Daoy (cell line): Measurements from ENCODE around the gene KCNS1. TPM values are rescaled to one million over a fixed set of nuclear protein-coding genes. Genes with fewer than 3 reads are reported as not detected.
A peak's percentile ranks its signal among the peaks of the same experiment; 100 is the strongest.

Source experiments
- DNase-seq: peaks from one replicate; pipeline ENCODE4 v3.0.0-alpha.2; 2015; ENCODE audit warnings: low read depth
- total RNA-seq: library from RNA; depleted of rRNA; stranded (reverse); fragments of >200 nt; shearing (Covaris generic); gene quantifications from 2 replicates; pipeline ENCODE4 v1.2.3, GENCODE V29; 2014

The KCNS1 gene
- total RNA-seq, 1 experiment from 2014 or later = not detected

DNA sequence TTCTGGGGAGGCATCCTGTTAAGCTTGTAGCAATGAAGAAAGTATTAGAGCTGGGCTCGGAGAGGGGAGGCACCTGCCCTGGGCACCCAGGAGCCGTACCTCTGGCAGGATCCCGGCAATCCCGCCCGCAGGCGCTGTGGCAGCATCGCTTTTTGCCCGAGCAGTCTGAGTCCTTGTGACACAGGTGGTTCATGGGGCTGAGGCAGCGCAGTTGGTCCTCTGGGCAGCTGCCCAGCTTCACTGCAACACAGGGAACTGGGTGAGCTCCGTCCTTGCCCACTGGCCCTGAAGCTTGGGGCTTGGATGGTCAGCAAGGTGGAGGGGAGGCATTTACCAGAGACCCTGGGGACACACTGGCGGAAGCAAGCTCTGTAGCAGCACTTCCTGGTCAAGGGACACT, 9.4 kb upstream of the KCNS1 start:
- no peak for DNase-seq

DNA sequence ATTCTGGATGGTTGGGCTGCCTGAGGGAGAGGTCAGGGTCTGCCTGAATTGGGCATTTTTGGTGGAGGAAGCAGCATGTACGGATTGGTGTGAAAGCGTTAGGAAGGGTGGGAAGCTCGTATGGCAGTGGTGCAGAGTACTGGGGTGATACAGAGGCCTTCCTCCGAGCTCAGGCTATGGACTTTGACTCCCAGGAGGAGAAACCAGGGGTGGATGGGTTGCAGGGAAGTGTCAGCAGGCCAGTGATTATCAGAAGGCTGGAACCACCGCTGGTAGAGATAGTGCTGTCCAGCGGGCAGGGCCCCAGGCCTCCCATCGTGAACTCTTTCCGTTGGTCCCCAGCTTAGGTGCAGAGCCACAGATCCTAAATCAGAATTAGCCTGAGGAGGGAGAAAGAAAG, 8.7 kb upstream of the KCNS1 start:
- DNase-seq = no peak

DNA sequence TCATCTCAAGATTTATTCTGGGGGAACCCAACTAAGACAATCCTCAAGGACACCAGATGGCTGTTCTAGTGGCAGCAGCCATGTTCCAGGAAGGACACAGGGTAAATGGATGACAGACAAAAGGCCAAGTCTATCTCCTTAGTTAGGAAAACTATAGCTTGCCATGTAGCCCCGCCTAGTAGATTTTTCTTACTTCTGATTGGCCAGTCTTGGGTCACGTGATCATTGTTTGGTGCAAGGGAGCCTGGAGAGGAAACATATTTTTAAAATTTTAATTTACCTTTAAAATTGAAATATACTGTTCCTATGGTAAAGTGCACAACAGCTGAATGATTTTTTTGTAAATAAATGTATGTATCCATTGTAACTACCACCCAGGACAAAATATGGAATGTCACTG, 4.4 kb upstream of the KCNS1 start:
- no peak for DNase-seq

DNA sequence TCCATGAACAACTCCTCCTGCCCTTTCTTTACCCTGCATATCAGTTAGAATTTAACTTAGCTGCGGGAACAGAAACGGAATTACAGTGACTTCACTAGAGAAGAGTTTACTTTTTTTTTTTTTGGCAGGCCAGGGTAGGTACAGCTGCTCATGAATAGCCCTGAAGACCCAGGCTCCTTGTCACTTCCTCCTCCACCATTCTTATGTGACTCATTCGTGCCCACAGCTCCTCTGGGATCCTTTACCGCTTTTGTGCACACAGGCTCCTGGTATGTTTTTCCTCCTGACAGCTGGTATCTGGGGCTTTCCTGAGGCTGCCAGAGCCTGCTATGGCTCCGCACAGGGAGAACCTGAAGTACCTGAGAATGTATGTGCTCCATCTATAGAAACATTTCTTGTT, 3.9 kb upstream of the KCNS1 start:
- DNase-seq = peak; percentile 92

DNA sequence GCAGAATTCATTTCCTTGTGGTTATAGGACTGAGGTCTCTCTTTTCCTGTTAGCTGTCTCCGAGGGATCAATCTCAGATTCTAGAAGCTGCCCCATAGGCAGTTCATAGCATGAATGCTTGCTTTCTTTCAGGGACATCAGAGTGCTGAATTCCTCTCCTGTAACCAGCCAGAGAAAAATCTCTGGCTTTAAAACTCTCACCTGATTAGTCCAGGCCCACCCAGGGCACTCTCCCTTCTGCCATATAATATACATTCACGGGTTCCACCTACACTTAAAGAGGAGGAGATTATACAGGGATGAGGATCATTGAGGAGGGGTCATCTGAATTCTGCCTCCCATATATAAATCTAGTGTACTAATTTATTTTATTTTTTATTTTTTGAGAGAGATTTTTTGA, 2.1 kb upstream of the KCNS1 start:
- DNase-seq = no peak

DNA sequence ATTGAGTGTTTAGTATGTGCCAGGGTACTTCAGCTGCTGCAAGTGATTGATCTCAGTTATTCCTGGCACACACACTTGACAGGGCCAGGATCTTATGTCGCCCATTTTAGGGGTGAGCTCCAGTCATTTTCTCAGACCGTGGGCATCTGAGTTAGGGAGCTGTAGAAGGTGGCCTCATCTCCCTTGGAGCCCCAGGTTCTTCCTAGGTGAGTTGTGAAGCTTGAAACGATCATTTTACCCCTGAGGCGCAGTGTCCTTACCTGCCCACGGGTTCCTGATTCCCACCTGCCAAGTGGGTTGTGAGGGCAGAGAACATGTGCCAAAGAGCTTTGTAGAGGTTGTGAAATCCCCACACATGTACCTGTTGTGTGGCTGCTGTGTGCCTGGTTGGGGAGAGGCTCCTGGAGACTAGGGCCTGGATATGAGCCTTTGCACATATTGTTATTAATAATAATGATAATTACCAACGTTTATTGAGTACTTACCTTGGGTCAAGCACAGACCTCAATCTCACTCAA, 465 bp upstream of the KCNS1 start:
- DNase-seq = no peak

DNA sequence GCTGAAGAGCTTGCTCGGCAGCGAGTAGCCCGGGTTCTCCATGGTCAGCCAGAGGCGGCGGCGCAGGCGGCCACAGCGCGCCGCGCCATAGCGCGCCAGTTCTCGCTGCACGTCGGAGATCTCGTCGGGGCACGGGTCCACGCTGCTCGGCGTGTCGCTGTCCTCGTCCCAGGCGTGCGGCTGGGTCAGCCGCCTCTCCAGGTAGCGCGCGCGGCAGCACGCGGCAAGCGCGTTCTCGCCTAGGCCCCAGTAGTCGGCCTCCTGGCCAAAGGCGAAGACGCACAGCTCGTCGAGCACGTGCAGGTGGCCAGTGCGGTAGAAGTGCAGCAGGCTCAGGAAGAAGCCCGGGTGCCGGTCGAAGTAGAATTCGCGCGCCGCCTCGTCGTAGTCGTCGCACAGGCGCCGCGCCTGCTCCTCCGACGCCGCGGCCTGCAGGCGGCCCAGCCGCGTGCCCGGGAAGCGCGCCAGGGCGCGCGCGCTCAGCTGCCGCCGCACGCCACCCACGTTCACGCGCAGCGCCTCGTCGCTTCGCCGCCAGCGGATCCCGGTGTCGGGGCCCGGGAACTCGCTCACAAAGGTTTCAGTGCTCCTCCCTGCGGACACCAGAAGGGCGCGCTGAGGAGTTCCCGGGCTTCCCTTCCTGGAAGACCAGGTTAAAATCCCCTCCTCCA, 2.7 kb downstream of the KCNS1 start:
- DNase-seq = no peak

DNA sequence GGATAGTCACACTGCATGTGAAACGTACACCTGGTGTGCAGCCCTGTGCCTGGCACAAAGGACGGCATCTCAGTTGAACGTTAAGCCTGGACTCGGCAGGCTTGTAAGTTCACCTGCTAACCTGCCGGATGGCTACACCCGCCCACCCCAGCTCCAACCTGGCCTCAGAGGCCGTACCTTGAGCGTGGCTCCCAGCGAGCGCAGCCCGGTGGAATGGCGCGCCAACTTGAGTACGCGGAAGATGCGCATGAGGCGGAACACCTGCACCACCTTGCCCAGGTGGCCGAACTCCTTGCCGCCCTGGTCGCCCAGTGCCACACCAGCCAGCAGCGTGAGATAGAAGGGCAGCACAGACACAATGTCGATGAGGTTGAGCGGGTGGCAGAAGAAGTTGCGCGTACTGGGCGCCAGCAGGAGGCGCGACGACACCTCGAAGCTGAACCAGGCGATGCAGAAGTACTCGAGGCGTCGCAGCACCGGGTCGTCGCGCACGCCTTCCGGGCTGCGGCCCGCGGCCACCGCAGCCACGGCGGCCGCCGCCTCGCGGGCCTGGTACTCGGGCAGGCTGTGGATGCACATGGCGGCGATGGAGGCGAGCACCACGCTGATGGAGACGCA, 3.3 kb downstream of the KCNS1 start:
- DNase-seq = no peak

DNA sequence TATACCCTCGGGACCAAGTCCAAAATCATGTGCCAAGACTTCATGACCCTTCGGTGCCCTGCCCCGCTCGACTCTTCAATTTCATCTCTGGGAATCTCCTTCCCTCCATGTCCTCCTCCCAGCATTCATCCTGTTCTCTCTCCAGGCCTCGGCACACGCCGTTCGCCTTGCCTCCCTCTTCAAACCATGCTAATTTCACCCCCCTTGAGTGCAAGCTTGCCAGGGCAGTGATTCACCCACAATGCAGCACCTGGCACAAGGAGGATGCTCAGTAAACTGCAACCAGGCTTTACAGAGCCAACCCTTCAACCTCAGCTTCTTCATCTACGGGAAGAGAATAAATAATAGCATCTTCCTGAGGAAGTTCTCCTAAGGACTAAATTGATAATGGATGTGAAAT, 4.1 kb downstream of the KCNS1 start:
- no peak for DNase-seq

DNA sequence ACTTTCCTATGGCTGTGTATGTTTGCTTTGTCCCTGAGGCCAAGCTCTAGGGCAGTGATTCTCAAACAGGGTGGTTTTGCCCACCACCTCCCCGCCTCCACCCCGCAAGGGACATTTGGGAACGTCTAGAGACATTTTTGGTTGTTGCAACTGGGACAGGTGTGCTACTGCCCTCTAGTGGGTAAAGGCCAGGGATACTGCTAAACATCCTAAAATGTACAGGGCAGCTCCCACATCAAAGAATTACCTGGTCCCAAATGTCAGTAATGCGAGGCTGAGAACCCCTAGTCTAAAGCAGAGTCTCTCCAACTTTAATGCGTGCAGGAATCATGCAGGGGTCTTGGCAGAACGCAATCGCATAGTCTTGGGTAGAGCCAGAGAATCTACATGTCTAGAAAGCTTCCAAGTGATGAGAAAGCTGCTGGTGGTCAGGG, 5.1 kb downstream of the KCNS1 start:
- peak; percentile 43 for DNase-seq

DNA sequence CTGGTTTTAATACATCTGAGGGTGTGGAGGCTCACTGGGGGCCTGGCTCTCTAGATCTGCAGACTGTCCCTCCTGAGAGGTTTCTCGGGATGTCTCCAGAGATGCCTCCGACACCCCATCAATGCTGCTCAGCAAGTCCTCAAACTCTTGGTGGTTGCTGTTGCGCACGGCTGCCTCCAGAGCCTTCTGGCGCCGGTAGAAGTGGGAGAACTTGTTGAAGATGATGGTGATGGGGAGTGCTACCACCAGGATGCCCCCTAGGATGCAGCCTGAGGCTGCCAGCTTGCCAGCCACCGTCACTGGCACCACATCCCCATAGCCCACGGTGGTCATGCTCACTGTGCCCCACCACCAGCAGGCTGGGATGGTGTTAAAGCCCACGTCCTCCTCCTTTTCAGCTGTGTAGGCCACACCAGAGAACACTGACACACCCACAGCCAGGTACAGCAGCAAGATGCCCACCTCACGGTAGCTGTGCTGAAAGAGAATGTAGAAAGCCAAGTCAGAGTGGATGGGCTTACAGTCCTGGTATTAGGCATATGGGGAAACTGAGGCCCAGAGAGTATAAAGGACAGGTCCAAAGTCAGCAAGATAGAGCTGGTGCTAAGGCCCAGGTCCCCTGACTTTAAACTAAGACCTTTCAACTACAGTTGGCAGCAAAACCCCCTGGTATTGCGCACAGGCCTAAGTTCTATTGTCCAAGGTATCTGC, 5.9 kb downstream of the KCNS1 start:
- no peak for DNase-seq

DNA sequence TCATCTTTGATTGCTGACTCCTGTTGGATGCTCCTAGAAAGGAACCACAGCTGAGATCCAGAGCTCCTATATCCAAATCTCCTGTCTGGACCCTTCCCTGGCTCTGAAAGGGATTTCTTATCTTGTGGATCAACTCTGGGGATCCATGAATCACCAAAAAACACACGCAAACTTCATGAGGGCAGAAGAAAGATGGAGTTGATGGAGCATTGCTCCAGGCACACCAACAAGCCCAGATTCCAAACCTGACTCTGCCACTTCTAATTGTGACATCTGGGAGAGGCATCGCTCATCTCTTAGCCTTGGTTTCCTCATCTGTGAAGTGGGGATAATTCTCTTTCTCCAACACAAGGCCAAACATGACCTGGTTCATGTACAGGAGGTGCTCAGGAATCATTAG, 6.7 kb downstream of the KCNS1 start:
- DNase-seq = no peak

DNA sequence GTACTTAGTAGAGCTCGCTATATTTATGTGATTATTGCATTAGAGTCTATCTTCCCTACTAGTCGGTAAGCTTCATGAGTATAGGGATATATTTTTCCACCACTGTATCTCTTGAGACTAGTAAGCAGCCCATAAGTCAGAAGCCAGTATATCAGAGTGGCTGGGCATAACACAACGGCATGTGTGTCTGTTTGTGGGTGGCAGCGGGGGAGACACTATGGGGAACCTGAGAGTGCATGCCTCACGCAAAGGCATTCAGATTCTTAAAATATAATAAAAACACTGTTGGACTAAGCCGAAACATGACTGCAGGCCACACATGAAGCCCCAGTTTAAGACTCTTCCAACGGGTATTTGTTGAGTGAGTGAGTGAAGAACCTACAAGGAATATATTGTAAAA, 8.0 kb downstream of the KCNS1 start:
- DNase-seq = no peak

DNA sequence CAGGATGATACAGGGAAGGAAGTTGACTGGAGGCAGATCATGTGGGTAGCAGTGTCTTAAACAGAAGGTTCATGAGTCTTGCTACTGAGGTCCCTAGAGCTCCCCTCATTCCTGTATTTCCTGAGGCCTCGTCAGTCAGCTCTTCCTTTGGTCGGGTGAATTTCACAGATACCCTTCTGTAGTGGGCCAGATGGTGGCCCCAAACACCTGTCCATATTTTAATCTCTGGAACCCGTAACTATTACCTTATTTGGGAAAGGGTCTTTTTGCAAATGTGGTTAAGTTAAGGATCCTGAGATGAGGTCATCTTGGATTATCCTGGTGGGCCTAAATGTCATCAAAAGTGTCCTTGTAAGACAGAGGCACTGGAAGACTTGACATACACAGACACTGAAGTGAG, 9.6 kb downstream of the KCNS1 start:
- no peak for DNase-seq

DNA sequence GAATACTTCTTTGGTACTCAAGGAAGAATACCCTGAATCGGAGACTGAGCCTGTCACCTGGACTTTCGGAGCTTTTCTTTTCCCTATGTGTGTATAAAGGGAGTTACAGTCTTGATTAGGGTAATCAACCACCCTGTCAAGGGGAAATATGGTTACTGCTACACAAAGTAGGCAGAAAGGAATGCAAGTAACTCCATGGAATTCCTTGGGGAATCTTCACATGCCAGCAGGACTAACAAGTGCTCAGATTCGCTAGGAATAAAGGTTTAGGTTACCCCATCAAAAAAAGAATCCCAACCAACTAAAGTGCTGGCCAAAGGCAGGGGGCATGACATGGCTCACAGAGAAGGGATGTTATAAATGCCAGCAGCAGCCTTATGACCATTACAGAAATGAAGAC, 10.4 kb downstream of the KCNS1 start:
- DNase-seq = no peak

DNA sequence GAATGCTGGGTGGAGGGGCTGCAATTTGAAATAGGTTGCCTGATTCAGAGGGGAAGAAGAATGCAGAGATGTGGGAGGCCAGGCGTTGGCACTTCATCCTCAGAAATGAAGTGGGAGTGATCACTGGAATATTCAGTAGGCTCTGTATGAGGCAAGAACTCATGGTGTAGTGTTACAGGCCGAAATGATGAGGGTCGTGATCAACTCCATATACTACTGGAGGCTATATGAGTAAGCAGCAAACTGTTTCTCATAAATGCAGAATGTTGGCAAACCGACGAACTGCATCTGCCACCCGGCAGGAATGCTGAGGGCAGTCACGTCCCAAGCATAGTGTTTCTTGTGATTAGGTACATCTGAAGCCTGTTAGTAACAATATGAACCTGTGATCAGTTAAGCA, 12.7 kb downstream of the KCNS1 start:
- peak; percentile 58 for DNase-seq

DNA sequence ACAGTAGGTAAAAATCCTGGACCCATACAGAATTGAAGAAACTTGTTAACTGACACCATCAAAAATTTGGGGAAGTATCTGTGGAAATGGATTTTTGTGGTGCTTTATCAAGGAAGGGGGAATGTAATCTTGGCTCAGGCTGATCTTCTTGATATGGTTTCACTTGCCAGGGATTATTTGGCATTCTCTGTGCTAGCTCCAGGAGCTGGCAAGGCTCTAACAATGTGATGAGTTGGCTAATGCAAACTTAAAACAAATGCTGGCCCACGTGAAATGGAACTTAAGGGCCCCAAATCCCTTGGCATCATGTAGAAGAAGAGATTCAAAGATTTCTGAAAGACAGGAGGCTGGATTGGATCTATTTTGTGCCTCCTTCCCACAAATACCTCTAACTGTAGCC, 13.1 kb downstream of the KCNS1 start:
- no peak for DNase-seq

DNA sequence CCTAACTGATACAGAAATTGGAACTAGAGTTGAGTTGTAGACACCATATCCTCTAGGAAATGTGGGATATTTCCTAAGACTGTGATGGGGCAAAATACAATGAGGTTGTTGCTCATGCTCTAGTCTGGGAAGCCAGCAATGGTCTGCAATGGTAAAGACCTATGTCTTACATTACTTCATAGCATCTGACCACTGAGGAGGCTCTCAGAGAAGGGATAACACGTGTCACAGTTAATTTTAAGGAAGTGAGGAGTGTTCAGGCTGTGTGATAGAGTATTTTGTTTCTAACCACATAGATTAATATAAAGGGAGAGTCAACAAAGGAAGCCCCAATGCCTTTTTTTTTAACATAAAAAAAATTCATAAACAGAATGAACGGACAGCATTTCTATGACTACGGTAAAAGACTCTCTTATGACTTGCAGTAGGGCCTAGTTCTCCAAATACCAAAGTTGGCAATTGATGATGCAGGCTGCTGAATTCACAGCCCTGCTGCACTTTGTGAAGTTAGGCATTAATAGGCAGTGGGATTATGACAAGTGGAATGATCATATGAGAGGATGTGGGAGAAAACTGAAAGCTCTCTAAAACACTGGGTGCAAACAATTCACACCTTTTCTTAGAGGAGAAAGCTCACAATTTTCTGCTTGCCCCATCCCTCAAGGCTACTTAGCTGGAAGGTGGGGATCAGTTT, 13.7 kb downstream of the KCNS1 start:
- no peak for DNase-seq

DNA sequence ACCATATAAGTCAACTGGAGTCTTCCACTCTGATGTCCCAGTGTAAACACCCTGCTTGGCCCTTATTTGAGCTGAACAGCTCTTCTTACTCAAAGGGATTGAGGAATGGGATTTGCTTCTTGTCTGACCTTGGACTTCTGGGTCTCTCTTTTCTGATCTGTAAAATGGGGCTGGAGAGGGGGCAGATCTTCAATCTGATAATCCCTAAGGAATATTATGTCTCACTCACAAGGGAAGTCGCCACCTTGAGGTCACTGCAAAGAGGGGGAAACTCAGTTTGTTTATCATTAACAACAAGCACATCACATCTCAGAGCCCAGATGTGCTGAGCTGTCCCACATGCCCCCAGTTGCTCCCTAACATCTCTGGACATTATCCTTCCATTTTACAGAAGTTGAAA, 15.1 kb downstream of the KCNS1 start:
- DNase-seq = no peak

DNA sequence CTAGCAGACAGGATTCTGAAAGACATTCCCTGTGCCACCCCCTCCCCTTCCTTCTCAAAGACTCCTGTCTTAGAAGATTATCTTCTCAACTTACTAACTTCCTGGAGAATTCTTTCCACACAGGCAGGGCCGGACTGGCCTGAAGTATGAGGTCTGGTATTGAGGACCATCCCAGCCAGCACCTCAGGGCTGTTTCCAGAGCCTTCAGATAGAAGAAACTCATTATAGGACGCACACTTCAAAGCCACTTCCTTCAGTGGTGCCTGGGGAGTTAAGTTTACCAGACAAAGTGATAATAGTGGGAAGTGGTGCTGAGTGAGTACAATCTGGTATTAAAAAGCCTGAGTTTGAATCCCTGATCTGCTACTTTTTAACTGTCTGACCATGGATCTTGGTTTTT, 15.6 kb downstream of the KCNS1 start:
- DNase-seq = no peak

DNA sequence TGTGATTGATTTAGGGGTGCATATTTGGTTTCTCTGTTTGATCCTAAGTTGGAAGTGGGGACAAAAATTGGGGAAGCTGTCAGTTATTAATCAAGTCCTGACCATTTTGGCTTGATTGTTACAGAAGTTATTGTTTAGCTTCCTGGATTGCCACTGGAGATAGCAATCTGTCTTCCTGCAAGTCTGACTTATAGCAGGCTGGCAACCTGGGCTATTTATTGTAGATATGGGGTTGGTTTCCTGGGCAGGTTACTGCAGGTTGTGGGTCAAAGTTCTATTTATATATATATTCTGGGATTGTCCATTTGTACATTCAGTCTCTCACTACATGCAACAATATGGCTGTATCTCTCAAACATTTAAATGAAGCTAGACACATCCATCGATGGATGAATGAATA, 17.8 kb downstream of the KCNS1 start:
- DNase-seq = no peak

DNA sequence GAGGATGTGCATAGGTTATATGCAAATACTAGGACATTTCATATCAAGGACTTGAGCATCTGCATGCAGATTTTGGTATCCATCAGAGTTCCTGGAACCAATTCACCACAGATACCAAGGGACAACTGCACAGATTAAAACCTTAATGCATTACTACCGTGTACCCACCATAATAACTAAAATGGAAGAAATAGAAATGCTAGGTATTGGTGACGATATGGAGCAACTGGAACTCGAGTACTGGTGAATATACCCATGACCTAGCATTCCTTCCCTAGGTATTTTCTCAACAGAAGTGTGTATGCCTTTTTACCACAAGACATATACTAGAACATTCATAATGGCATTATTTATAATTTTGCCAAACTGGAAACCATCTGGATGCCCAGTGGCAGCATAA, 18.5 kb downstream of the KCNS1 start:
- no peak for DNase-seq
